Nephron progenitor cell (in vitro differentiated cells): ENCODE data around the gene NANOS3.

Experiments used
- DNase-seq: peaks from one replicate; pipeline ENCODE4 v3.0.0; 2021
- H3K27ac Mint-ChIP-seq: 2 replicates; pipeline ENCODE4 v1.8.0; 2021; ENCODE audit warnings: mild to moderate bottlenecking, moderate library complexity, mixed read lengths
- H3K27me3 Mint-ChIP-seq: 2 replicates; pipeline ENCODE4 v1.8.0; 2021; ENCODE audit warnings: mild to moderate bottlenecking, low read depth, mixed read lengths; ENCODE audit not compliant: poor library complexity
- H3K36me3 Mint-ChIP-seq: 2 replicates; pipeline ENCODE4 v1.8.0; 2021; ENCODE audit warnings: low read depth, mixed read lengths
- H3K4me1 Mint-ChIP-seq: 2 replicates; pipeline ENCODE4 v1.8.0; 2021; ENCODE audit warnings: mixed read lengths
- H3K4me3 Mint-ChIP-seq: 2 replicates; pipeline ENCODE4 v1.8.0; 2021; ENCODE audit warnings: mild to moderate bottlenecking, moderate library complexity, mixed read lengths
- H3K9me3 Mint-ChIP-seq: 2 replicates; pipeline ENCODE4 v1.8.0; 2021; ENCODE audit warnings: mild to moderate bottlenecking, moderate library complexity, mixed read lengths
- CTCF ChIP-seq: fragments of 200-600 bp; sonication (generic); IDR thresholded peaks from 2 replicates; pipeline ENCODE4 v1.5.0; 2021; ENCODE audit warnings: antibody characterized with exemption

Gene NANOS3

GRCh38 chr19:13926010-13926409 lies 49.1 kb downstream of the NANOS3 start:
- Mint-ChIP-seq H3K9me3 (peaks cover 3% of the 10 kb centered on the region), H3K4me1 (no peaks in the 10 kb centered on the region), H3K4me3 (no peak overlapping the region), H3K27ac (no peak overlapping the region), H3K36me3 (peaks cover 54% of the 10 kb centered on the region), H3K27me3 (no peaks in the 10 kb centered on the region)
- DNase-seq, result no peak
- no peak for TF ChIP-seq CTCF

- peaks cover 47% of the 10 kb centered on the region for H3K36me3 Mint-ChIP-seq
- no peaks in the 10 kb centered on the region for H3K9me3 Mint-ChIP-seq
- no peak overlapping the region for H3K4me3 Mint-ChIP-seq
- no peak for TF ChIP-seq CTCF
- no peaks in the 10 kb centered on the region for H3K4me1 Mint-ChIP-seq
- DNase-seq, result no peak
- H3K27ac Mint-ChIP-seq, result peak overlapping the region; percentile 71
- no peaks in the 10 kb centered on the region for H3K27me3 Mint-ChIP-seq
Observed at GRCh38 chr19:13926715-13927114, 49.8 kb downstream of the NANOS3 start.

- Mint-ChIP-seq H3K4me1 (peaks cover 8% of the 10 kb centered on the region), H3K27ac (no peak overlapping the region), H3K9me3 (no peaks in the 10 kb centered on the region), H3K4me3 (no peak overlapping the region), H3K27me3 (no peaks in the 10 kb centered on the region), H3K36me3 (peaks cover 27% of the 10 kb centered on the region)
- no peak for TF ChIP-seq CTCF
- no peak for DNase-seq
Observed at GRCh38 chr19:13929340-13929739, 52.4 kb downstream of the NANOS3 start.

GRCh38 chr19:13929956-13930355 lies 53.0 kb downstream of the NANOS3 start:
- H3K4me1 Mint-ChIP-seq, result peaks cover 15% of the 10 kb centered on the region
- H3K27ac Mint-ChIP-seq, result no peak overlapping the region
- H3K27me3 Mint-ChIP-seq, result no peaks in the 10 kb centered on the region
- DNase-seq, result no peak
- H3K4me3 Mint-ChIP-seq, result no peak overlapping the region
- no peaks in the 10 kb centered on the region for H3K9me3 Mint-ChIP-seq
- TF ChIP-seq CTCF, result no peak
- H3K36me3 Mint-ChIP-seq, result peaks cover 23% of the 10 kb centered on the region
